A549 (cell line): Measurements from ENCODE around the gene HHIPL2.

Source experiments
- EP300 ChIP-seq, 2 experiments: fragments of >200 bp; sonication (Bioruptor Twin); formaldehyde crosslinking; IDR thresholded peaks; 2 replicates in 1 of 2; 3 replicates in 1 of 2; pipeline ENCODE4 v1.6.1; 2016 to 2017
- JUNB ChIP-seq: fragments of >200 bp; sonication (Bioruptor Twin); formaldehyde crosslinking; IDR thresholded peaks from 2 replicates; pipeline ENCODE4 v1.6.1; 2016
- KDM5A ChIP-seq: fragments of 200-600 bp; sonication (generic); IDR thresholded peaks from 2 replicates; pipeline ENCODE4 v1.6.1; 2016; ENCODE audit warnings: antibody characterized with exemption, mild to moderate bottlenecking
- POLR2A ChIP-seq: IDR thresholded peaks from 2 replicates; pipeline ENCODE4 v1.6.1; 2012; ENCODE audit warnings: mild to moderate bottlenecking, low read length
- RNF2 ChIP-seq: fragments of 200-600 bp; sonication (generic); IDR thresholded peaks from 2 replicates; pipeline ENCODE4 v1.6.1; 2016; ENCODE audit warnings: low read depth, mild to moderate bottlenecking, antibody characterized with exemption, moderate library complexity, borderline replicate concordance
- SREBF2 ChIP-seq: fragments of 450-650 bp; IDR thresholded peaks from 2 replicates; pipeline ENCODE4 v1.6.1; 2014; ENCODE audit warnings: mild to moderate bottlenecking, moderate library complexity
- TP53 ChIP-seq: fragments of 250-450 bp; sonication (Bioruptor Pico); IDR thresholded peaks from 2 replicates; pipeline ENCODE4 v1.5.0; 2021; ENCODE audit warnings: mild to moderate bottlenecking, moderate library complexity
- ZC3H11A ChIP-seq: fragments of 450-650 bp; IDR thresholded peaks from 2 replicates; pipeline ENCODE4 v1.6.1; 2014; ENCODE audit warnings: antibody characterized with exemption, mild to moderate bottlenecking
- TF ChIP-seq, protein P1 (sequence below): fragments of >200 bp; sonication (Bioruptor Twin); formaldehyde crosslinking; IDR thresholded peaks from 3 replicates; pipeline ENCODE4 v1.5.1; 2016
- TF ChIP-seq, protein P2 (sequence below): IDR thresholded peaks from 2 replicates; pipeline ENCODE4 v1.6.1; 2012
- TF ChIP-seq, protein P3 (sequence below): fragments of 200-600 bp; sonication (generic); IDR thresholded peaks from 2 replicates; pipeline ENCODE4 v1.6.1; 2016; ENCODE audit warnings: antibody characterized with exemption, mild to moderate bottlenecking, moderate library complexity

DNA sequence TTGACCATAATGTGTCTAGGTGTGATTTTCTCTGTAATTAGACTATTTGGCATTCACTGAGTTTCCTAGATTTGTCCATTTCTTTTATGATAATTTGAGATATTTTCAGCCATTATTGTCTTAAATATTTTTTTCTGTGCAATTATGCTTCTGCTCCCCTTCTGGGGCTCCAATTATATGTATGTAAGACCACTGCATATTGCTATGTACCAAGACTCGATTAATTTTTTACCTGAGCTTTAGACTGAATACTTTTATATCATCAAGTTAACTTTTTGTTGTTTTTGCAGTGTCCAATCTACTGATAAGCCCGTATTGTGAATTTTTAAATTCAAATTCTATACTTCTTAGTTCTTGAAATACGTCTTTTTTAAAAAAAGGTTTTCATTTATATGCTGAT, 46.9 kb upstream of the HHIPL2 start:
- no peak for TF ChIP-seq POLR2A
- TF ChIP-seq, protein P1, sequence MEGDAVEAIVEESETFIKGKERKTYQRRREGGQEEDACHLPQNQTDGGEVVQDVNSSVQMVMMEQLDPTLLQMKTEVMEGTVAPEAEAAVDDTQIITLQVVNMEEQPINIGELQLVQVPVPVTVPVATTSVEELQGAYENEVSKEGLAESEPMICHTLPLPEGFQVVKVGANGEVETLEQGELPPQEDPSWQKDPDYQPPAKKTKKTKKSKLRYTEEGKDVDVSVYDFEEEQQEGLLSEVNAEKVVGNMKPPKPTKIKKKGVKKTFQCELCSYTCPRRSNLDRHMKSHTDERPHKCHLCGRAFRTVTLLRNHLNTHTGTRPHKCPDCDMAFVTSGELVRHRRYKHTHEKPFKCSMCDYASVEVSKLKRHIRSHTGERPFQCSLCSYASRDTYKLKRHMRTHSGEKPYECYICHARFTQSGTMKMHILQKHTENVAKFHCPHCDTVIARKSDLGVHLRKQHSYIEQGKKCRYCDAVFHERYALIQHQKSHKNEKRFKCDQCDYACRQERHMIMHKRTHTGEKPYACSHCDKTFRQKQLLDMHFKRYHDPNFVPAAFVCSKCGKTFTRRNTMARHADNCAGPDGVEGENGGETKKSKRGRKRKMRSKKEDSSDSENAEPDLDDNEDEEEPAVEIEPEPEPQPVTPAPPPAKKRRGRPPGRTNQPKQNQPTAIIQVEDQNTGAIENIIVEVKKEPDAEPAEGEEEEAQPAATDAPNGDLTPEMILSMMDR = no peak
- no peak for TF ChIP-seq EP300 (IDR thresholded peaks at IDR 0.05)
- TF ChIP-seq, protein P2, sequence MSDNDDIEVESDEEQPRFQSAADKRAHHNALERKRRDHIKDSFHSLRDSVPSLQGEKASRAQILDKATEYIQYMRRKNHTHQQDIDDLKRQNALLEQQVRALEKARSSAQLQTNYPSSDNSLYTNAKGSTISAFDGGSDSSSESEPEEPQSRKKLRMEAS = no peak
- TF ChIP-seq, protein P3, sequence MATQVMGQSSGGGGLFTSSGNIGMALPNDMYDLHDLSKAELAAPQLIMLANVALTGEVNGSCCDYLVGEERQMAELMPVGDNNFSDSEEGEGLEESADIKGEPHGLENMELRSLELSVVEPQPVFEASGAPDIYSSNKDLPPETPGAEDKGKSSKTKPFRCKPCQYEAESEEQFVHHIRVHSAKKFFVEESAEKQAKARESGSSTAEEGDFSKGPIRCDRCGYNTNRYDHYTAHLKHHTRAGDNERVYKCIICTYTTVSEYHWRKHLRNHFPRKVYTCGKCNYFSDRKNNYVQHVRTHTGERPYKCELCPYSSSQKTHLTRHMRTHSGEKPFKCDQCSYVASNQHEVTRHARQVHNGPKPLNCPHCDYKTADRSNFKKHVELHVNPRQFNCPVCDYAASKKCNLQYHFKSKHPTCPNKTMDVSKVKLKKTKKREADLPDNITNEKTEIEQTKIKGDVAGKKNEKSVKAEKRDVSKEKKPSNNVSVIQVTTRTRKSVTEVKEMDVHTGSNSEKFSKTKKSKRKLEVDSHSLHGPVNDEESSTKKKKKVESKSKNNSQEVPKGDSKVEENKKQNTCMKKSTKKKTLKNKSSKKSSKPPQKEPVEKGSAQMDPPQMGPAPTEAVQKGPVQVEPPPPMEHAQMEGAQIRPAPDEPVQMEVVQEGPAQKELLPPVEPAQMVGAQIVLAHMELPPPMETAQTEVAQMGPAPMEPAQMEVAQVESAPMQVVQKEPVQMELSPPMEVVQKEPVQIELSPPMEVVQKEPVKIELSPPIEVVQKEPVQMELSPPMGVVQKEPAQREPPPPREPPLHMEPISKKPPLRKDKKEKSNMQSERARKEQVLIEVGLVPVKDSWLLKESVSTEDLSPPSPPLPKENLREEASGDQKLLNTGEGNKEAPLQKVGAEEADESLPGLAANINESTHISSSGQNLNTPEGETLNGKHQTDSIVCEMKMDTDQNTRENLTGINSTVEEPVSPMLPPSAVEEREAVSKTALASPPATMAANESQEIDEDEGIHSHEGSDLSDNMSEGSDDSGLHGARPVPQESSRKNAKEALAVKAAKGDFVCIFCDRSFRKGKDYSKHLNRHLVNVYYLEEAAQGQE = no peak
- TF ChIP-seq KDM5A = no peak
- no peak for TF ChIP-seq SREBF2
- no peak for TF ChIP-seq JUNB
- TF ChIP-seq ZC3H11A = no peak
- no peak for TF ChIP-seq TP53 (CRISPR knock-in tag)
- no peak for TF ChIP-seq RNF2
